ENCODE results near the gene CHEK2.

CHEK2 gene

DNA sequence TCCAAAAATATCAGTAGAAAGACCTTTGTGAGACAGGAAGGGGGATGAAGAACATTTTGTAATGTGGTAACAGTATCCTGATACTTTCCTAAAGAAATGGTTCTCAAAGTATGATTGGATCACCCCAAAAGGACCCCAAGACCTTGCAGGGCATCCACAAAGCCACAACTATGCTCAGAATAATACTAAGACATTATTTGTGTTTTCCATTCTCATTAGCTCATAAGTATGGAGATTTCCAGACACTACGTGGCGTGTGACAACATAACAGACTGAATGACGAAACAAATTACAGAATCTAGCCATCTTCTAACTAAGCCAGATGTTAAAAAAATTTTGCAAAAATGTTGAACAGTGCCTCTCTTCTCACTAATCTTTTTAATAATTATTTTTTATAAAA is 24.9 kb downstream of the CHEK2 start:
- Histone ChIP-seq H3K79me2 (ENCODE audit: control insufficient read depth, insufficient read depth, low read length, unreplicated experiment) (no peaks in the 10 kb centered on the region), H3K4me1 (ENCODE audit: control insufficient read depth, insufficient read depth, low read length, unreplicated experiment) (peaks cover 15% of the 10 kb centered on the region), H3K27ac (ENCODE audit: low read depth, low read length) (no peak overlapping the region), H2AFZ (ENCODE audit: low read length, unreplicated experiment) (no peak overlapping the region), H3K36me3 (ENCODE audit: insufficient read depth, low read length) (no peaks in the 10 kb centered on the region), H3K4me3 (ENCODE audit: low read depth, low read length) (no peak overlapping the region), H3K27me3 (ENCODE audit: insufficient read depth, low read length) (no peaks in the 10 kb centered on the region)

DNA sequence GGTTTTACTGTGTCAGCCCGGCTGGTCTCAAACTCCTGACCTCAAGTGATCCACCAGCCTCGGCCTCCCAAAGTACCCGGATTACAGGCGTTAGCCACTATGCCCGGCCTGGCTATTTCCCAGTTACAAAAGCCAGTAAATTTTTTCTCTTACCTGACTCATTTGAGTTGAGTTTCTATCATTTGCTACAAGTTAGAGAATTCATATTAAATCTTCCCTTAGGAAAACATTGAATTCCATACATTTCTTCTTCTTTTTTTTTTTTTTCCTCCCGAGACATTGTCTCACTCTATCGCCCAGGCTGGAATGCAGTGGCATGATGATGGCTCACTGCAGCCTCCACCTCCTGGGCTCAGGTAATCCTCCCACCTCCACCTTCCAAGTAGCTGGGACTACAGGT is 26.0 kb downstream of the CHEK2 start:
- H3K79me2 ChIP-seq (ENCODE audit: control insufficient read depth, insufficient read depth, low read length, unreplicated experiment) = no peaks in the 10 kb centered on the region

GRCh38 chr22:28714043-28714628 is 27.5 kb downstream of the CHEK2 start:
- Histone ChIP-seq H3K27me3 (ENCODE audit: insufficient read depth, low read length) (no peaks in the 10 kb centered on the region), H3K4me1 (ENCODE audit: control insufficient read depth, insufficient read depth, low read length, unreplicated experiment) (peaks cover 33% of the 10 kb centered on the region), H3K4me3 (ENCODE audit: low read depth, low read length) (no peak overlapping the region), H3K79me2 (ENCODE audit: control insufficient read depth, insufficient read depth, low read length, unreplicated experiment) (no peaks in the 10 kb centered on the region), H3K27ac (ENCODE audit: low read depth, low read length) (peak overlapping the region; percentile 34; the same call in 1 of the 2 replicates), H3K36me3 (ENCODE audit: insufficient read depth, low read length) (no peaks in the 10 kb centered on the region), H2AFZ (ENCODE audit: low read length, unreplicated experiment) (no peak overlapping the region)

More for the DNA sequence above, 26.0 kb downstream of the CHEK2 start:
- peaks cover 26% of the 10 kb centered on the region for H3K4me1 ChIP-seq (ENCODE audit: control insufficient read depth, insufficient read depth, low read length, unreplicated experiment)
- no peak overlapping the region for H2AFZ ChIP-seq (ENCODE audit: low read length, unreplicated experiment)
- H3K4me3 ChIP-seq (ENCODE audit: low read depth, low read length) = no peak overlapping the region
- no peaks in the 10 kb centered on the region for H3K27me3 ChIP-seq (ENCODE audit: insufficient read depth, low read length)
- H3K36me3 ChIP-seq (ENCODE audit: insufficient read depth, low read length) = no peaks in the 10 kb centered on the region
- no peak overlapping the region for H3K27ac ChIP-seq (ENCODE audit: low read depth, low read length)

DNA sequence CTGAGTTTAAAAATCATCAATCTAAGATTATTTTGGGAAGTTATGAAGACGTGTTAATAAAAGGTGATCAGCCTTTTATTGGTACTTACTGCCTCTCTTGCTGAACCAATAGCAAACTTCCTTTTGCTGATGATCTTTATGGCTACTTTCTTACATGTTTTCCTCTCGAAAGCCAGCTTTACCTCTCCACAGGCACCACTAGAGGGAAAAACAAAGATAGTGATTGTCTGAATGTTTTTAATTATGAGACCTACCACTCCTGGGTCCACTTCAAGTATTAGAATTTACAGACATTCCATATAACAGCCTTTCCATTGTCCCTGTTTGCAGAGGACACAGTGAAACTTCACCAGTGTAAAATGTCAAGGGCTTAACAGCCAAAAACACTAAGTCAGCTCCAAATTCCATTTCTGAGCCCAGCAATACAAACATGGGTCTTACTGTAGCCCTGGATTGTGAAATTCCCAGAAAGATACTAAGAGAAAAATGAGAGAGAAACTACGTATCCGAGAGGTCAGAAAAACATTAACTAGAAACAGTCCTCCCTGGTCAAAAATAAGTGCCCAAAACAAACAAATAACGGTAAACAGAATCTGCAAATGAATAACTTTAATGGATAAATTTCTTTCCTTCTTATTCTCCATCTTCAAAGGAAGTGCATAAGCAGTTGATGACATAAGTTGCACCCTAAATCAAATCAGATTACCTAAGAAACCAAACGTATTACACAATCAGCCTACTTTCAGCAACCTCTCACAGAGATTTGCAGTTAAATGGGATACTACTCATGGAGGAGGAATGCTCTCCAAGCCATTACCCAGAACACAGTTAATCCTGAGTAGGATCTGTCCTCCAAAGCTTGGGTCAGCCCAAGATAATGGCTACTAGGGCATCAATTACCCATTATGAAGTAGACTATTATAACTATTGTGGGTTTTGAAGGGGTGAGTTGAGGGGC is 29.5 kb downstream of the CHEK2 start:
- Histone ChIP-seq H3K79me2 (ENCODE audit: control insufficient read depth, insufficient read depth, low read length, unreplicated experiment) (no peaks in the 10 kb centered on the region), H3K36me3 (ENCODE audit: insufficient read depth, low read length) (no peaks in the 10 kb centered on the region), H3K4me1 (ENCODE audit: control insufficient read depth, insufficient read depth, low read length, unreplicated experiment) (peaks cover 36% of the 10 kb centered on the region), H3K27ac (ENCODE audit: low read depth, low read length) (peak overlapping the region; percentile 99), H3K4me3 (ENCODE audit: low read depth, low read length) (peak overlapping the region; percentile 64), H3K27me3 (ENCODE audit: insufficient read depth, low read length) (no peaks in the 10 kb centered on the region), H2AFZ (ENCODE audit: low read length, unreplicated experiment) (peak overlapping the region; percentile 21)

- Histone ChIP-seq H3K27me3 (ENCODE audit: insufficient read depth, low read length) (no peaks in the 10 kb centered on the region), H3K27ac (ENCODE audit: low read depth, low read length) (peak overlapping the region; percentile 99), H3K4me3 (ENCODE audit: low read depth, low read length) (peak overlapping the region; percentile 64; the same call in 1 of the 2 replicates), H3K79me2 (ENCODE audit: control insufficient read depth, insufficient read depth, low read length, unreplicated experiment) (no peaks in the 10 kb centered on the region), H3K36me3 (ENCODE audit: insufficient read depth, low read length) (no peaks in the 10 kb centered on the region), H3K4me1 (ENCODE audit: control insufficient read depth, insufficient read depth, low read length, unreplicated experiment) (peaks cover 36% of the 10 kb centered on the region), H2AFZ (ENCODE audit: low read length, unreplicated experiment) (no peak overlapping the region)
Measured at GRCh38 chr22:28711341-28711740, 30.3 kb downstream of the CHEK2 start.

GRCh38 chr22:28710576-28711191 is 30.9 kb downstream of the CHEK2 start:
- H2AFZ ChIP-seq (ENCODE audit: low read length, unreplicated experiment) = peak overlapping the region; percentile 48
- H3K4me3 ChIP-seq (ENCODE audit: low read depth, low read length) = peak overlapping the region; percentile 55

DNA sequence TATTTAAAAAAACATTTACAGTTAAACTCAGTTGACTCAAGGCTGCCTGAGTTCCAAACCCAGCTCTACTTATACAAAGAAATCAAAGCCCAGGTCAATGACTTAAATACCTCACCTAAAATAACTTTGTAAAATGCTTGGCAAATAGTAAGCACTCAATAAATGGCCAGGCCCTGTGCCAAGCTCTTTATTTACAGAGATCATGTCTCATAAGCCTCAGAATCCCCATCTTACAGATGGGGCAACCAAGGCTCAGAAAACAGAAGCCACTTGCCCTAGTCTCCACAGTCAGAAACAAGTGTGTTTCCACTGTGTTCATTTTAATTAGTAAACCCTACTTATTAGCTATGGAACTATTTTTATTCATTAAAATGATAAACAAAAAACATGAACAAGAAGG is 31.5 kb downstream of the CHEK2 start:
- peaks cover 36% of the 10 kb centered on the region for H3K4me1 ChIP-seq (ENCODE audit: control insufficient read depth, insufficient read depth, low read length, unreplicated experiment)
- H3K27ac ChIP-seq (ENCODE audit: low read depth, low read length) = peak overlapping the region; percentile 99
- 0 out of 2 replicates have a peak overlapping the region, but pooled peaks have one; percentile 9 for H3K4me3 ChIP-seq (ENCODE audit: low read depth, low read length)
- H2AFZ ChIP-seq (ENCODE audit: low read length, unreplicated experiment) = no peak overlapping the region
- H3K36me3 ChIP-seq (ENCODE audit: insufficient read depth, low read length) = no peaks in the 10 kb centered on the region
- H3K27me3 ChIP-seq (ENCODE audit: insufficient read depth, low read length) = no peaks in the 10 kb centered on the region
- H3K79me2 ChIP-seq (ENCODE audit: control insufficient read depth, insufficient read depth, low read length, unreplicated experiment) = no peaks in the 10 kb centered on the region

More at GRCh38 chr22:28710576-28711191, 30.9 kb downstream of the CHEK2 start:
- Histone ChIP-seq H3K36me3 (ENCODE audit: insufficient read depth, low read length) (no peaks in the 10 kb centered on the region), H3K79me2 (ENCODE audit: control insufficient read depth, insufficient read depth, low read length, unreplicated experiment) (no peaks in the 10 kb centered on the region), H3K4me1 (ENCODE audit: control insufficient read depth, insufficient read depth, low read length, unreplicated experiment) (peaks cover 36% of the 10 kb centered on the region), H3K27ac (ENCODE audit: low read depth, low read length) (peak overlapping the region; percentile 99), H3K27me3 (ENCODE audit: insufficient read depth, low read length) (no peaks in the 10 kb centered on the region)

GRCh38 chr22:28706845-28707244 is 34.8 kb downstream of the CHEK2 start:
- Histone ChIP-seq H3K36me3 (ENCODE audit: insufficient read depth, low read length) (no peaks in the 10 kb centered on the region), H3K27ac (ENCODE audit: low read depth, low read length) (no peak overlapping the region), H3K4me3 (ENCODE audit: low read depth, low read length) (no peak overlapping the region), H3K4me1 (ENCODE audit: control insufficient read depth, insufficient read depth, low read length, unreplicated experiment) (peaks cover 22% of the 10 kb centered on the region), H2AFZ (ENCODE audit: low read length, unreplicated experiment) (no peak overlapping the region), H3K79me2 (ENCODE audit: control insufficient read depth, insufficient read depth, low read length, unreplicated experiment) (no peaks in the 10 kb centered on the region), H3K27me3 (ENCODE audit: insufficient read depth, low read length) (no peaks in the 10 kb centered on the region)

DNA sequence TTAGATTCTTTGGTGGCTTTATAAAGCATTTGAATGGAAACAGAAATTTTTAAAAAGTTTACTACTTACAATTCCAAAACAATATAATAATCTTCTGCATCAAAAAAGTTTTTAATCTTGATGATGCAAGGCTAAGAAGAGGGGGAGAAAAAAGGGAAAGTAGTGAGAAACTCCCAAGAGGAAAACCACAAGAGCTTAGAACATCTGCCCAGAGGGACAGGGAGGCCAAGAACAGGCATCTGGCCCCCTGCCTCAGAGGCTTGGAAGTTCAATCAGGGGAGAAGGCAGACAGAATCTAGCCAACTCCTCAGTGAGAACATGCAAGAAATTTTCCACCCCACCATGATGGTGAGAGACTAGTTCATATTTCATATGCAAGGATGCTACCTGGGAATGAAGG is 38.2 kb downstream of the CHEK2 start:
- no peaks in the 10 kb centered on the region for H3K4me1 ChIP-seq (ENCODE audit: control insufficient read depth, insufficient read depth, low read length, unreplicated experiment)
- H2AFZ ChIP-seq (ENCODE audit: low read length, unreplicated experiment) = no peak overlapping the region
- no peaks in the 10 kb centered on the region for H3K27me3 ChIP-seq (ENCODE audit: insufficient read depth, low read length)
- H3K79me2 ChIP-seq (ENCODE audit: control insufficient read depth, insufficient read depth, low read length, unreplicated experiment) = no peaks in the 10 kb centered on the region
- H3K27ac ChIP-seq (ENCODE audit: low read depth, low read length) = no peak overlapping the region
- H3K4me3 ChIP-seq (ENCODE audit: low read depth, low read length) = no peak overlapping the region
- H3K36me3 ChIP-seq (ENCODE audit: insufficient read depth, low read length) = no peaks in the 10 kb centered on the region

GRCh38 chr22:28702891-28703290 is 38.7 kb downstream of the CHEK2 start:
- H2AFZ ChIP-seq (ENCODE audit: low read length, unreplicated experiment) = no peak overlapping the region
- no peaks in the 10 kb centered on the region for H3K36me3 ChIP-seq (ENCODE audit: insufficient read depth, low read length)
- no peak overlapping the region for H3K27ac ChIP-seq (ENCODE audit: low read depth, low read length)
- H3K79me2 ChIP-seq (ENCODE audit: control insufficient read depth, insufficient read depth, low read length, unreplicated experiment) = no peaks in the 10 kb centered on the region
- H3K4me3 ChIP-seq (ENCODE audit: low read depth, low read length) = no peak overlapping the region
- no peaks in the 10 kb centered on the region for H3K27me3 ChIP-seq (ENCODE audit: insufficient read depth, low read length)
- H3K4me1 ChIP-seq (ENCODE audit: control insufficient read depth, insufficient read depth, low read length, unreplicated experiment) = no peaks in the 10 kb centered on the region
